ENCODE measurements around the gene DNAH1. TPM values are rescaled to one million over a fixed set of nuclear protein-coding genes. Genes with fewer than 3 reads are reported as not detected.

Gene DNAH1
- total RNA-seq, 1 experiment from 2014 or later, result 5.9 TPM

- H3K4me3 ChIP-seq, result no peak overlapping the region
- H3K79me2 ChIP-seq (ENCODE audit: low read depth), result no peaks in the 10 kb centered on the region
- POLR2A ChIA-PET (ENCODE audit: unreplicated experiment), result no interaction called here
- no peak for DNase-seq
- H4K20me1 ChIP-seq (ENCODE audit: insufficient read depth), result no peaks in the 10 kb centered on the region
- H3K36me3 ChIP-seq (ENCODE audit: low read depth), result no peaks in the 10 kb centered on the region
- intact Hi-C loops (cut with micrococcal nuclease; ENCODE audit: unreplicated experiment), result no loop called here
- no peaks in the 10 kb centered on the region for H3F3A ChIP-seq (ENCODE audit: insufficient read depth, low read depth)
- CTCF ChIA-PET, result no interaction called here
- H3K9me3 ChIP-seq (ENCODE audit: insufficient read depth, low read depth), result no peaks in the 10 kb centered on the region
- no peak overlapping the region for H3K27ac ChIP-seq
- no TSS peak for BruUV-seq (replicated peaks)
- no peak overlapping the region for H3K4me2 ChIP-seq
- no peaks in the 10 kb centered on the region for H3K4me1 ChIP-seq (replicated peaks; ENCODE audit: insufficient read depth)
- TF ChIP-seq CTCF (conservative IDR thresholded peaks at IDR 0.05), result no peak
- TF ChIP-seq EZH2 (IDR thresholded peaks at IDR 0.05; ENCODE audit: low read depth), result no peak
- H2AFZ ChIP-seq, result no peak overlapping the region
- H3K9me2 ChIP-seq (ENCODE audit: insufficient read depth), result no peaks in the 10 kb centered on the region
- no peaks in the 10 kb centered on the region for H3K27me3 ChIP-seq (ENCODE audit: insufficient read depth, low read depth)
Observed at GRCh38 chr3:52351762-52352368, 35.7 kb downstream of the DNAH1 start.

- H3K4me3 ChIP-seq, result no peak overlapping the region
- H4K20me1 ChIP-seq (ENCODE audit: insufficient read depth), result no peaks in the 10 kb centered on the region
- CTCF ChIA-PET, result no interaction called here
- no peak overlapping the region for H2AFZ ChIP-seq
- POLR2A ChIA-PET (ENCODE audit: unreplicated experiment), result no interaction called here
- H3F3A ChIP-seq (ENCODE audit: insufficient read depth, low read depth), result no peaks in the 10 kb centered on the region
- no peak for DNase-seq
- no peaks in the 10 kb centered on the region for H3K36me3 ChIP-seq (ENCODE audit: low read depth)
- H3K27ac ChIP-seq, result no peak overlapping the region
- TF ChIP-seq CTCF (conservative IDR thresholded peaks at IDR 0.05) (no peak), EZH2 (IDR thresholded peaks at IDR 0.05; ENCODE audit: low read depth) (no peak)
- H3K9me2 ChIP-seq (ENCODE audit: insufficient read depth), result no peaks in the 10 kb centered on the region
- H3K27me3 ChIP-seq (ENCODE audit: insufficient read depth, low read depth), result no peaks in the 10 kb centered on the region
- no peaks in the 10 kb centered on the region for H3K4me1 ChIP-seq (replicated peaks; ENCODE audit: insufficient read depth)
- no peaks in the 10 kb centered on the region for H3K9me3 ChIP-seq (ENCODE audit: insufficient read depth, low read depth)
- no TSS peak for BruUV-seq (replicated peaks)
- no peaks in the 10 kb centered on the region for H3K79me2 ChIP-seq (ENCODE audit: low read depth)
- H3K4me2 ChIP-seq, result no peak overlapping the region
- intact Hi-C loops (cut with micrococcal nuclease; ENCODE audit: unreplicated experiment), result no loop called here
Observed at GRCh38 chr3:52352566-52352965, 36.4 kb downstream of the DNAH1 start.

GRCh38 chr3:52353291-52353855 lies 37.3 kb downstream of the DNAH1 start:
- H4K20me1 ChIP-seq (ENCODE audit: insufficient read depth), result no peaks in the 10 kb centered on the region
- no peaks in the 10 kb centered on the region for H3K79me2 ChIP-seq (ENCODE audit: low read depth)
- intact Hi-C loops (cut with micrococcal nuclease; ENCODE audit: unreplicated experiment), result no loop called here
- H3K27ac ChIP-seq, result no peak overlapping the region
- DNase-seq, result no peak
- H3K4me2 ChIP-seq, result no peak overlapping the region
- ChIA-PET POLR2A (ENCODE audit: unreplicated experiment) (interaction anchor here (0.7 kb wide), 1 partner anchor 21 kb away, joined by 6 read pairs; no protein-coding TSS in a partner anchor), CTCF (no interaction called here)
- H3K9me2 ChIP-seq (ENCODE audit: insufficient read depth), result no peaks in the 10 kb centered on the region
- TF ChIP-seq CTCF (conservative IDR thresholded peaks at IDR 0.05) (no peak), EZH2 (IDR thresholded peaks at IDR 0.05; ENCODE audit: low read depth) (no peak)
- H3F3A ChIP-seq (ENCODE audit: insufficient read depth, low read depth), result no peaks in the 10 kb centered on the region
- H3K27me3 ChIP-seq (ENCODE audit: insufficient read depth, low read depth), result no peaks in the 10 kb centered on the region
- H3K4me3 ChIP-seq, result no peak overlapping the region
- no peaks in the 10 kb centered on the region for H3K4me1 ChIP-seq (replicated peaks; ENCODE audit: insufficient read depth)
- H3K9me3 ChIP-seq (ENCODE audit: insufficient read depth, low read depth), result no peaks in the 10 kb centered on the region
- BruUV-seq (replicated peaks), result no TSS peak
- no peak overlapping the region for H2AFZ ChIP-seq
- H3K36me3 ChIP-seq (ENCODE audit: low read depth), result no peaks in the 10 kb centered on the region

Measured in PC-9 (cell line).